M059J (cell line): ENCODE data around the gene ARHGAP35. TPM values are rescaled to one million over a fixed set of nuclear protein-coding genes. Genes with fewer than 3 reads are reported as not detected.

Experiments used
- DNase-seq: peaks from one replicate; pipeline ENCODE4 v3.0.0-alpha.2; 2012; ENCODE audit warnings: low read depth
- total RNA-seq: library from RNA; depleted of rRNA; stranded (reverse); fragments of >200 nt; shearing (Covaris generic); gene quantifications from 2 replicates; pipeline ENCODE4 v1.2.3, GENCODE V29; 2014; rRNA removed

Gene ARHGAP35
- total RNA-seq, 1 experiment from 2014 or later = 43.2 TPM

DNA sequence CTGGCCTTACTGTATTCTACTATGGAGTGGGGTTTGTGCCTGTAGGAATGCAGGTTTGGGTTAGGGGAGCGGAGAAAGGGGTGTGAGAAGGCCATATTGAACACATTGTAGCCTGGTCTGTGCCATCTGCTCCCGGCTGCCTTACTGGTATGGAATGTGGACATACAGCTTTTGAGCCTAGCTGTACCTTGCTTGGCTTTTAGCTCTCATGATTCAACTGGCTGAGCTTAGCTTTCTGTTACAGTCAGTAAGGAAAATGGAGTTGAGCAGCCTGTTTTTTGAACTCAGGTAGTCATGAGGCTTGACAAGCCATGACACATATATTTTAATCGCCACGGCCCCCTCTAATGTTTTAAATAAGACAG, 41.6 kb downstream of the ARHGAP35 start:
- peak; percentile 27 for DNase-seq

DNA sequence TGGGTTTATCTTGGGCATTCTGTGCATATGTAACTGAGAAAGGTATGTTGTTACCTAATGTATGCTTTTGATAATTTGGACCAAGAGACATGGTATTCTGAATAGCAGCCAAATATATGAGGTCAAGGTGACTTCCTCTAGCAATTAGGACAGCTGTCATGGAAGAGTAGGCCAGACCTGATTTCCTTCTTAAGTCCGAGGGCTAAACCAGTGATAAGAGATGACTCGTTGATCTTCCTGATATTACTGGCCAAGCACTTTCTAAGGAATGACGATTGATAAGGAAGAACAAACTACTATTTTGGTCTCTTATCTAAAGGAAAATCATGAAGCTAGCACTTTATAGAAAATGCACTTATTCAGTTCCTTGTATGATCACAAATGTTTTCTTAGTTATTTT, 42.7 kb downstream of the ARHGAP35 start:
- peak; percentile 43 for DNase-seq

DNA sequence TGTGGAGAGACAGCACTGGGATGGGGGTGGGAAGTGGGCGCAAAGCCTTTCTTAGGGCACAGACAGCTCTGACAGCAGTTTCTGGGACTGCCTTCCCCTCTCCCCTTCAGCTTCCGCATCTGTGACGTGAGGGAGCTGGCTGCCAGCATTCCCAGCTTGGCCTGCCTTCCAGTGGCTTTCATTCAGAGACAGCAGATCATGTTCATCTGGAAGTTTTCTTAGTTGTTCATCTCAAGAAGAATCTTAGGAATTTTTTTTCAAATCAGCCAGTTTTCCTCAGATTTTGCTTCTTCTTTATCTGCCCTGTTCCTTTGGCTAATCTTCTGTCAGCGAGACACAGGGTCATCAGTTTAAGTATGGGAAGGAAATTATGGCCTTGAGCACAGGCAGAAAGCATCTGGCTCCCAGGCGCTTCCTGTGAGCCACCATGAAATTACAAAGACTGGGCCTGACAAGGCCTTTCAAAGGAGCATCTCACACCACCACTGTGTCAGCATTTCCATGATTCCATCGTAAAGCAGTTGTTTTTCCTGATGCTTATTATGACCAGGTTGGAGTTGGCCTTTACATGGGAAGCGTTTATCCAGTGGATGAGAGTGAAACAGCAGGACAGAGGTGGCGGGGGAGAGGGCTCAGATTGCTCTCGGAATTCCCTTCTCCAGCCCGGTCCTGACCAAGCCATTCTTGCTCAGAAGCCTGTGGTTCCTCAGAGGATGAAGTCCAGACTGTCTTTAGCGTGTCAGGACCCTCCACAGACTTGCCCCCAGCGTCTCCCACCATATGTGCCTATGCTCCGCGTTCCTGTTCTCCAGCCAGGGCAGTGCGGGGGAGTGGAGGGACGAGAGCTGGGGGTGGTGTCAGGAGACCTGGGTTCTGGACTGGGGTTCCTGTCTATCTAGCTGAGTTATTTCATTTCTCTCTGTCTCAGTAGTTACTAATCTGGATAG, 43.6 kb downstream of the ARHGAP35 start:
- DNase-seq = no peak

DNA sequence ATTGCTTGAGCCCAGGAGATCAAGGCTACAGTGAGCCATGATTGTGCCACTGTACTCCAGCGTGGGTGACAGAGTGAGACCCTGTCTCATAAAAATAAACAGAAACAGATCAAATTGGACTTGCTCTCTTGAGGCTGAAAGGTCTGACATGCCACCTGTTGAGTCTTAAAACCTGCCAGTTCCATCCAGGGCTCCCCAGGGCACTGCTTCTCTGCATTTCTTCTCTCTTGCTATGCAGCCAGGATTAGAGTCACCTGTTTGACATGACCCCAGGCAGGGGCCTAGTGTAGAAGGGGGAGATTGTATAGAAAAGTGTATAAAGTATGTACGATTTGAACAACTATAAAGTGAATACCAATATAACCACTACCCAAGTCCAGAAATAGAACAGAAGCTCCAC, 45.4 kb downstream of the ARHGAP35 start:
- DNase-seq = no peak

DNA sequence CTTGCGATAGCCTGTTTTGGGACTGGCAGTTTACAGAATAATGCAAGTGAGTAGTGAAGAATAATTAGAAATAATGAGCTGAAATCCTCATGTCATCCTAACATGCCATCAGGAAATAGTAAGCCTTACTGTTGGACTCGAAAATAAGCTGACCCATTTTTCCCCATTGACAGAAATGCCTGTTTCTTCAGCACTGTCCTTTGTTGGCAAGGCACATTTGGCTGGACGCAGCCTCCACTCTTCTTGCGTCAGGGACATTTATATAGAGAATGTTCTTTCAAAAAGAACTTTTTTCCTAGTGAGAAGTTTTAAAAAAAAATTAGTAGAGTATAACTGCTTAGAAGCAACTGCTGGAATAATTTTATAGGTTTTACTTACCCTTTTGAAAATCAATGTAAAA, 47.1 kb downstream of the ARHGAP35 start:
- DNase-seq = no peak

DNA sequence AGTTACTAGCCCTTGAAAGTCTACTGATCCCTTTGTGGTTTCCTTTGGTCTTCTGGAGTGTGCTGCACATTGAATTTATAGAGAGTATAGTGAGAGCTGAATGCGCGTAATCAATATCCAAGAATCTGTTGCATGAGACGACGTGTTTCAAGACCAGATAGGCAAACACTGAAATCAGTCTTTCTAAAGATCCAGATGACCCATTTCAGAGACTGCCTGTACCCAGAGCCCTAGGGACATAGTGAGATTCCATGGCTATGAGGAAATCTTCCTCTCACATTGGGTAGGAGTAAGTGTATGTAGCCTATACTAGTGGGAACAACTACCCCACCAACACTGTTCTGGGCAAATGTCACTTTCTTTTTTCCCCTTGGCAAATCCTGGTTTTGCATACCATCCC, 48.6 kb downstream of the ARHGAP35 start:
- DNase-seq = no peak

Other genes with a start within 250 kb of the ARHGAP35 start
- gene PTGIR, start 235.9 kb upstream of the ARHGAP35 start, total RNA-seq = 0.17 TPM in 1 of 2 replicates, not detected in the other
- not detected in 2 replicates for gene GNG8, start 224.8 kb upstream of the ARHGAP35 start, total RNA-seq
- gene DACT3, start 199.8 kb upstream of the ARHGAP35 start, total RNA-seq = 0.52 and 1.4 TPM in 2 replicates
- gene PRKD2, start 143.9 kb upstream of the ARHGAP35 start, total RNA-seq = 18.9 and 38.7 TPM in 2 replicates
- gene FKRP, start 114.9 kb upstream of the ARHGAP35 start, total RNA-seq = 13.1 and 28.4 TPM in 2 replicates
- 44.7 and 78.1 TPM in 2 replicates for gene STRN4, start 114.5 kb upstream of the ARHGAP35 start, total RNA-seq
- 89.0 and 173 TPM in 2 replicates for gene SLC1A5, start 72.4 kb upstream of the ARHGAP35 start, total RNA-seq
- gene AP2S1, start 10.2 kb upstream of the ARHGAP35 start, total RNA-seq = 365 and 428 TPM in 2 replicates
- 0.37 and 0.39 TPM in 2 replicates for gene NPAS1, start 158.8 kb downstream of the ARHGAP35 start, total RNA-seq
- 57.2 and 64.7 TPM in 2 replicates for gene TMEM160, start 187.6 kb downstream of the ARHGAP35 start, total RNA-seq